GM10266 (cell line): Measurements from ENCODE around the gene UEVLD.
A peak's percentile ranks its signal among the peaks of the same experiment; 100 is the strongest.

Experiments used
- DNase-seq: peaks from one replicate; pipeline ENCODE4 v3.0.0; 2012; ENCODE audit errors: extremely low spot score
- TF ChIP-seq, protein P1 (sequence below): IDR thresholded peaks from 2 replicates; pipeline ENCODE4 v1.5.1; 2012; ENCODE audit warnings: mild to moderate bottlenecking, low read depth; ENCODE audit not compliant: control insufficient read depth, insufficient read depth; ENCODE audit errors: missing control alignments

Gene UEVLD

DNA sequence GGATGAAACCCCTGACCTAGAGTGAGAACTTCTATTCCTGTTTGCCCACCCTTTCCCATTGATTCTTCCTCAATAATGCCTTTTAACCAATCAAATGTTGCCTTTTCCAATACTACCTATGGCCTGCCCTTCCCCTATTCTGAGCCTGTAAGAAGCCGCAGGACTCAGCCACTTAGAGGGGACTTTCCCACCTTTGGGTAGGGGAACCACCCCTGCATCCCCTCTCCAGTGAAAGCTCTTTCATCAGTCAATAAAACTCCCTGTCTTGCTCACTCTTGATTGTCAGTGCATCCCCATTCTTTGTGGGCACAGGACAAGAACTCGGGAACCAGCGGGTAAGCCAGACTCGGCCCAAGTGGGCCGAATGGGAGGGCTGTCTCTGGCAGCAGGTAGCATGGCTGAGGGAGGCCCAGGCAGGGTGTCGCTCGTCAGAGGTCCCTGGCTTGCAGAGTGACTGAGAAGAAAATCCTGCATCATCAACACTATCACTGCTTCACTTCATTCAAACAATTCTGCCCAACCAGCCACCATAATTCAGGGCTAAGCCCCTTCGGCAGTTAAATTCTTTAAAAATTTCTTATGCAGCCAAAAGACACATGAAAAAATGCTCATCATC, 102.5 kb downstream of the UEVLD start:
- TF ChIP-seq, protein P1, sequence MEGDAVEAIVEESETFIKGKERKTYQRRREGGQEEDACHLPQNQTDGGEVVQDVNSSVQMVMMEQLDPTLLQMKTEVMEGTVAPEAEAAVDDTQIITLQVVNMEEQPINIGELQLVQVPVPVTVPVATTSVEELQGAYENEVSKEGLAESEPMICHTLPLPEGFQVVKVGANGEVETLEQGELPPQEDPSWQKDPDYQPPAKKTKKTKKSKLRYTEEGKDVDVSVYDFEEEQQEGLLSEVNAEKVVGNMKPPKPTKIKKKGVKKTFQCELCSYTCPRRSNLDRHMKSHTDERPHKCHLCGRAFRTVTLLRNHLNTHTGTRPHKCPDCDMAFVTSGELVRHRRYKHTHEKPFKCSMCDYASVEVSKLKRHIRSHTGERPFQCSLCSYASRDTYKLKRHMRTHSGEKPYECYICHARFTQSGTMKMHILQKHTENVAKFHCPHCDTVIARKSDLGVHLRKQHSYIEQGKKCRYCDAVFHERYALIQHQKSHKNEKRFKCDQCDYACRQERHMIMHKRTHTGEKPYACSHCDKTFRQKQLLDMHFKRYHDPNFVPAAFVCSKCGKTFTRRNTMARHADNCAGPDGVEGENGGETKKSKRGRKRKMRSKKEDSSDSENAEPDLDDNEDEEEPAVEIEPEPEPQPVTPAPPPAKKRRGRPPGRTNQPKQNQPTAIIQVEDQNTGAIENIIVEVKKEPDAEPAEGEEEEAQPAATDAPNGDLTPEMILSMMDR: no peak
- peak; percentile 29 for DNase-seq
